ENCODE measurements around the gene CLDN15.

- TF ChIP-seq POLR2A (IDR thresholded peaks at IDR 0.05) (no peak), CTCF (IDR thresholded peaks at IDR 0.05) (no peak), POLR2AphosphoS5 (IDR thresholded peaks at IDR 0.05) (no peak)
Observed at GRCh38 chr7:101239951-101240220, 2.3 kb upstream of the CLDN15 start.

Data from prostate gland (tissue), 2 donors.